T-helper 2 cell treated with Interferon-gamma antibody and Interleukin-4, amounts not matched to agents 5 μg/mL and 100 μg/mL, for 36 hours (primary cell): ENCODE measurements around the gene ACKR2.

Experiments
- DNase-seq: peaks from one replicate; pipeline ENCODE4 v3.0.0; 2021; ENCODE audit warnings: low spot score
- H3K27ac Mint-ChIP-seq: one replicate; pipeline ENCODE4 v1.8.0; 2021; ENCODE audit warnings: mild to moderate bottlenecking, mixed read lengths
- H3K27me3 Mint-ChIP-seq: one replicate; pipeline ENCODE4 v1.8.0; 2021; ENCODE audit warnings: low read depth, mixed read lengths
- H3K36me3 Mint-ChIP-seq: one replicate; pipeline ENCODE4 v1.8.0; 2021; ENCODE audit warnings: low read depth, mixed read lengths
- H3K4me1 Mint-ChIP-seq: one replicate; pipeline ENCODE4 v1.8.0; 2021; ENCODE audit warnings: low read depth, mixed read lengths
- H3K4me3 Mint-ChIP-seq: one replicate; pipeline ENCODE4 v1.8.0; 2022; ENCODE audit warnings: mild to moderate bottlenecking, moderate library complexity, mixed read lengths
- H3K9me3 Mint-ChIP-seq: one replicate; pipeline ENCODE4 v1.8.0; 2021; ENCODE audit warnings: mixed read lengths

The ACKR2 gene, protein sequence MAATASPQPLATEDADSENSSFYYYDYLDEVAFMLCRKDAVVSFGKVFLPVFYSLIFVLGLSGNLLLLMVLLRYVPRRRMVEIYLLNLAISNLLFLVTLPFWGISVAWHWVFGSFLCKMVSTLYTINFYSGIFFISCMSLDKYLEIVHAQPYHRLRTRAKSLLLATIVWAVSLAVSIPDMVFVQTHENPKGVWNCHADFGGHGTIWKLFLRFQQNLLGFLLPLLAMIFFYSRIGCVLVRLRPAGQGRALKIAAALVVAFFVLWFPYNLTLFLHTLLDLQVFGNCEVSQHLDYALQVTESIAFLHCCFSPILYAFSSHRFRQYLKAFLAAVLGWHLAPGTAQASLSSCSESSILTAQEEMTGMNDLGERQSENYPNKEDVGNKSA

DNA sequence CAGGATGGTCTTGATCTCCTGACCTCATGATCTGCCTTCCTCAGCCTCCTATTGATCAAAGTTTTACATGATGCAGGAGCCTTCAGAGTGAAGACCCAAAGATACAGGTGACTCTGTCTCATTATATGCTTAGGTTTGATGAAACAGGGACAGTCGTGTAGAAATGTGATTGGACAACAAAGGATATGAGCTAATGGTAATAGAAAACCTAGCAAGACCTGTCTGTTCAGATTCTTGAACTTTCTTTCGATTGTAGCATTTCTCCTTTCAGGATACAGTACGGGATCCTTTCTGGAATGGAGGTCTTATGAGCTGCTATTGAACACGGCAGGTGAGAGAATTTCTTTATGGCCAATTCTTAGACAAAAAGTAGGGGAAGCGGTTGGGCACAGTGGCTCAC is at the start of gene ACKR2:
TSS of gene ACKR2 (plus strand) at position 244 of the 400 bp plus-strand sequence. CDS start 55,058 bp downstream, outside the sequence.
- Mint-ChIP-seq H3K27me3 (peaks cover 38% of the 10 kb centered on the region), H3K4me1 (peaks cover 6% of the 10 kb centered on the region), H3K4me3 (no peak within 1 kb of the TSS), H3K36me3 (no peaks in the 10 kb centered on the region), H3K27ac (no peak within 1 kb of the TSS), H3K9me3 (no peaks in the 10 kb centered on the region)
- no peak for DNase-seq

DNA sequence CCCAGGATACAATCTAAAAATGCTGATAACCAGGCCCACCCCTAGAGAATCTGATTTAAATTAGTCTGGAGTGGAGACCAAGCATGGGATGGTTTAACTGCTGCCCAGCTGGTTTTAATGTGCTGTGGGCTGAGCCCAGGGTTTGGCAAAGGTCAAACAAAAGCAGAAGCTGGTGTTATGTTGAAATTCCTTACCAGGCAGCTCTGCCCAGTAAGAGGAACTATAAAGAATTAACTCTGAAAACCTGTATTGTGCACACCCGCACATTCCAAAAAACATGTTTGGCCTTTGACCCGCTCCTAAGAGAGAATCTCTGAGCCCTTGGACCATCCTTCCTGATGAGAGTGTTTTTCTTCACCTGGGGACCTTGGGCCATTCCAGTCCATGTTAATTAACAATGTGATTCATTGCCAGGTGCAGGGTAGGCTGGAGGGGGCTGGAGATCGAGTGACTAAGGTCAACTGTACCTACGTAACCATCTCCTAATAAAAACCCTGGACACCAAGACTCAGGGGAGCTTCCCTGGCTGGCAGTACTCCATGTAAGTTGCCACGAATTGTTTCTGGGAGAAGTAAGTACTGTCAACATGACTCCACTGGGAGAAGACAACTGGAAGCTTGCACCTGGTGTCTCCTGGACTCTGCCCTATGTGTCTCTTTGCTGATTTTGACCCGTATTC is 47.1 kb upstream of the ACKR2 start:
- no peaks in the 10 kb centered on the region for H3K36me3 Mint-ChIP-seq
- H3K4me3 Mint-ChIP-seq, result no peak overlapping the region
- H3K4me1 Mint-ChIP-seq, result no peaks in the 10 kb centered on the region
- H3K27ac Mint-ChIP-seq, result no peak overlapping the region
- peaks cover 23% of the 10 kb centered on the region for H3K27me3 Mint-ChIP-seq
- DNase-seq, result no peak
- H3K9me3 Mint-ChIP-seq, result no peaks in the 10 kb centered on the region

DNA sequence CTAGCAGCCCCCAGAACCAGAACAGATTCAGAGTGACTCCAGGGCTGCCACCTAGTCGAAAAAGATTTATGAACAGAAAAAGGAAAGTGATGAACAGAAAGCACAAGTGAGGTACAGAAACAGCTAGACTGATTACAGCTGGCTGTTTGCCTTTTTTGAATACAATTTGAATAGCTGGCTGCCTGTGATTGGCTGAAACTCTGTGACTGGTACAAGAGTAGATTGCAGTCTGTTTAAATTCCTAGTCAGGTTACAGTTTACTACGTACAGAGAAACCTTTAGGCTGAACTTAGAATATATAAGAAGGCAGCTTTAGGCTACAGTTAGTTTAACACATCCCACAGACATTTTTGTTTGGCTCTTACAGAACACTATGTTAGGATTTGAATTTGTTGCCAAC is 46.2 kb upstream of the ACKR2 start:
- Mint-ChIP-seq H3K9me3 (no peaks in the 10 kb centered on the region), H3K4me3 (no peak overlapping the region), H3K27me3 (peaks cover 22% of the 10 kb centered on the region), H3K36me3 (no peaks in the 10 kb centered on the region), H3K27ac (no peak overlapping the region), H3K4me1 (no peaks in the 10 kb centered on the region)
- DNase-seq, result no peak

DNA sequence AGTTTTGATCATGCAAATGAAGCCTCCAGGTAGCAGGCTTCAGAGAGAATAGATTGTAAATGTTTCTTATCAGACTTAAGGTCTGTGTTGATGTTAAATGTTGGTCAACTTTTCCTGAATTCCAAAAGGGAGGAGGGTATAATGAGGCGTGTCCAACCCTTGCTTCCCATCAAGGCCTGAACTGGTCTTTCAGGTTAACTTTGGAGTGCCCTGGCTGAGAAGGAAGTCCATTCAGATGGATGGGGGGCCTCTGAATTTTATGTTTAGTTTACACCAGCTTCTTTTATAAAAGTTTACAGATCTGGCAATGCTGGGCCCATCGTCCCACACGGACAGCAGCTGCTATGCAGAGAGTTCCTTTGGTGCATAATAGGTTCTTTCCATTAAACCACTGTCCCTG is 45.1 kb upstream of the ACKR2 start:
- no peak overlapping the region for H3K4me3 Mint-ChIP-seq
- DNase-seq, result no peak
- H3K27ac Mint-ChIP-seq, result no peak overlapping the region
- no peaks in the 10 kb centered on the region for H3K4me1 Mint-ChIP-seq
- peaks cover 17% of the 10 kb centered on the region for H3K27me3 Mint-ChIP-seq
- no peaks in the 10 kb centered on the region for H3K36me3 Mint-ChIP-seq
- no peaks in the 10 kb centered on the region for H3K9me3 Mint-ChIP-seq

DNA sequence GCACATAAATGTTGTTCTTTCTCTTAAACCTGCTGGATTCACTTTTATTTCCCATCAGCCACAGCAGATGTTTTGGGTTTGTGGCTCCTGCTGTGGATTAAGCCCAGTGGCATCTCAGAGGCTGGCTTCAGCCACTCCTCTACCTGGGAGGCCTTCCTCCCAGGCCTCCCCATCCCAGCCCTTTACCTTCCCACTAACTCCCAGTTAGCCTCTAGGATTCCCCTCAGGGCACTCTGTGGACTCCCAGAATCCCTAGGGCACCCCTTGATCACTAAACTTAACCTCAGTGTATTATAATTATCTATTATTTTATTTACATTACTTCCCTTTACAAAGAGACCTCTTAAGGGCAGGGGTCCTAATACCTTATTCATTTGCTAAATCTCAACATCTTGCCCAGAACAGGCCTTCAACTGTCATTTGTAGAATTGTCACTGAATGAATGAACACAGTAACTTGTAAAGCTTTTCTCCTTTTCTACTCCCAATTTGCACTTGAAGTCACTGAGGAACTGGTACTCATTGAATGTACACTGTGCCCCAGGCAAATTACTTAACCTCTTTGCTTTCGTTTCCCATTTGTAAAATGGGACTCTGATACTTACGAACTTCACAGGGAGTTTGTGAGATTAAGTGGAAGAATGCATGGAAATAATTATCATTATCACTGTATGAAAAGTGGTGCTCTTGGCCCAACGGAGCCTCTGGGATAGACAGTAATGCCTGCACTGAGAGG is 44.5 kb upstream of the ACKR2 start:
- Mint-ChIP-seq H3K27me3 (peaks cover 15% of the 10 kb centered on the region), H3K9me3 (no peaks in the 10 kb centered on the region), H3K4me1 (no peaks in the 10 kb centered on the region), H3K36me3 (no peaks in the 10 kb centered on the region), H3K4me3 (no peak overlapping the region), H3K27ac (no peak overlapping the region)
- DNase-seq, result no peak

DNA sequence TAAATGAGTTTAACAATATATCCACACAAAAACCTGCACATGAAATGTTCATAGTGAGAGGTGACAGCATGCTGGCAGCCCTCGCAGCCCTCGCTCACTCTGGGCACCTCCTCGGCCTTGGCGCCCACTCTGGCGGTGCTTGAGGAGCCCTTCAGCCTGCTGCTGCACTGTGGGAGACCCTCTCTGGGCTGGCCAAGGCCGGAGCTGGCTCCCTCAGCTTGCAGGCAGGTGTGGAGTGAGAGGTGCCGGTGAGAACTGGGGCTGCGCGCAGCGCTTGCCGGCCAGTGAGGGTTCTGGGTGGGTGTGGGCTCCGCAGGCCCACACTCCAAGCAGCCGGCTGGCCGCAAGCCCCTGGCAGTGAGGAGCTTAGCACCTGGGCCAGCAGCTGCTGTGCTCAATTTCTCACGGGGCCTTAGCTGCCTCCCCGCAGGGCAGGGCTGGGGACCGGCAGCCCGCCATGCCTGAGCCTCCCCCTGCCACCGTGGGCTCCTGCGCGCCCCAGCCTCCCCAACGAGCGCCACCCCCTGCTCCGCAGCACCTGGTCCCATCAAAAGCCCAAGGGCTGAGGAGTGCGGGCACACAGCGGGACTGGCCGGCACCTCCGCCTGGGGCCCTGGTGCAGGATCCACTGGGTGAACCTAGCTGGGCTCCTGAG is 39.6 kb upstream of the ACKR2 start:
- H3K4me3 Mint-ChIP-seq, result no peak overlapping the region
- no peaks in the 10 kb centered on the region for H3K9me3 Mint-ChIP-seq
- peaks cover 4% of the 10 kb centered on the region for H3K36me3 Mint-ChIP-seq

DNA sequence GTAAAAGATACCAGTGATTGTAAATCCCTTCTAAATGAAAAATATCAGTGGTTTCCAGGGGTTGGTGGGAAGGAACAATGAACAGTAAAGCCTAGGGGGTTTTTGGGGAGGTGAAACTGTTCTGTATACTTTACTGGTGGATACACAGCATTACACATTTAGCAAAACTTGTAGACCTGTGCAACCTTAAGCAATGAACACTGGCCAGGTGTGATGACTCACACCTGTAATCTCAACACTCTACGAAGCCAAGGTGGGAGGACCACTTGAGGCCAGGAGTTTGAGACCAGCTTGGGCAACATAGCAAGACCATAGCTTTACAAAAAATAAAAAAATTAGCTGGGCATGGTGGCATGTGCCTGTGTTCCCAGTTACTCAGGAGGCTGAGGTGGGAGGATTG is 38.0 kb upstream of the ACKR2 start:
- Mint-ChIP-seq H3K27ac (no peak overlapping the region), H3K4me1 (peaks cover 9% of the 10 kb centered on the region), H3K27me3 (peaks cover 20% of the 10 kb centered on the region), H3K36me3 (peaks cover 4% of the 10 kb centered on the region), H3K9me3 (no peaks in the 10 kb centered on the region), H3K4me3 (no peak overlapping the region)
- DNase-seq, result no peak

More for the DNA sequence above, 39.6 kb upstream of the ACKR2 start:
- H3K4me1 Mint-ChIP-seq, result peaks cover 9% of the 10 kb centered on the region
- H3K27ac Mint-ChIP-seq, result no peak overlapping the region
- H3K27me3 Mint-ChIP-seq, result peaks cover 27% of the 10 kb centered on the region
- DNase-seq, result no peak

DNA sequence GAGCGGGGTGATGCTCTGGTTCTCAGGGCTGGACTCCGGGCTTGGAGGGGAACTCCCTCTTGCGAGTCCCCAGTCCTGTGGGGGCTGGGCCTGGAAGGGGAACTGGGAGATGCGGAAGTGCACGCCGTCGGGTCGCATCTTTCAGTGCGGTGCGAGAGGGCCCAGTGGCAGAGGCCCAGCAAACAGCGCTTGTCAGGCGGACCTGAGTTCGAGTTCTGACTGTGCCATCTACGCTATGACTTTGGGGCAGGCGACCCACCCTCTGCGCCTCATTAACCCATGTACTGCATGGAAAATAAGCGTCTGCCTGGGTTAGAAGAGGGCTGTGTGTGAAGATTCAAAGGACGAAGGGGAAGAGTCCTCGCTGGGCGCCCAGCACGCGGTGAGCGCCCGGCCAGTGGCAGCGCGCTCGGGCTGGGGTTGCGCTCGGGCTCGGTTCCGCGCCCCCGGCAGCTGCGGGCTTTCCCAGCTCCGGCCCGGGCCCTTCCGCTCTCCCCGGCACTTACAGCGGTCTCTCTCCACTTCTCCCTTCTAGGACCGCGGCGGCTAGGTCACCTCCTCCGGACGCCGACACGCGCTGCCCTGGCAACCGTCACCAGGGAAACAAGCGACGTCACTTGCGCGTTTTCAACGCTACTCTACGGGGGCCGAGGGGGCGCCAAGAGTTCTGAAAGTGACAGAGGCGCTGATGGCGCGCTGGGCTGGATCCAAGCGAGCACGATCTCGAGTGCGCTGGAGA is 36.4 kb upstream of the ACKR2 start, which contains the start of gene CCDC13:
TSS of gene CCDC13 (minus strand) at position 584 of the 739 bp plus-strand sequence. CDS start 14,908 bp downstream, outside the sequence.
- DNase-seq, result peak; percentile 89
- Mint-ChIP-seq H3K4me1 (peaks cover 9% of the 10 kb centered on the region), H3K27me3 (peaks cover 15% of the 10 kb centered on the region), H3K36me3 (peaks cover 4% of the 10 kb centered on the region), H3K9me3 (no peaks in the 10 kb centered on the region), H3K27ac (peak within 1 kb of the TSS; percentile 81), H3K4me3 (peak within 1 kb of the TSS; percentile 91)

DNA sequence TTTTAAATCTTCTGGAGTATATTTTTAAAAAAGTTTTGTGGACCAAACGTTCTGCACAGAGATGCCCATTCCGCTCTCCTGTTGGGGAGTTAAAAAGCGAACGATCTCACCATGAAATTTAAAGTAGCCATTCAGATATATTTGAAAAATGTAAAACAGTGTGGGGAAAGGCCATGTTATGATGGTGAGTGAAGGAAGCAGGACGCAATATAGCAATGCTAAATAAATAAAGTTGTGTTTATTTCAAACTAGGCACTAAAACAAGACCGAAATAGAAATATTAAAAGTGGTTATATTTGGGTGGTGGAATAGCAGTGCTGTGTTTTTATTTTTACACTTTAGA is 35.9 kb upstream of the ACKR2 start:
- Mint-ChIP-seq H3K9me3 (no peaks in the 10 kb centered on the region), H3K27ac (peak overlapping the region; percentile 81), H3K4me1 (peaks cover 9% of the 10 kb centered on the region), H3K36me3 (peaks cover 4% of the 10 kb centered on the region), H3K4me3 (peak overlapping the region; percentile 91), H3K27me3 (peaks cover 12% of the 10 kb centered on the region)
- no peak for DNase-seq

DNA sequence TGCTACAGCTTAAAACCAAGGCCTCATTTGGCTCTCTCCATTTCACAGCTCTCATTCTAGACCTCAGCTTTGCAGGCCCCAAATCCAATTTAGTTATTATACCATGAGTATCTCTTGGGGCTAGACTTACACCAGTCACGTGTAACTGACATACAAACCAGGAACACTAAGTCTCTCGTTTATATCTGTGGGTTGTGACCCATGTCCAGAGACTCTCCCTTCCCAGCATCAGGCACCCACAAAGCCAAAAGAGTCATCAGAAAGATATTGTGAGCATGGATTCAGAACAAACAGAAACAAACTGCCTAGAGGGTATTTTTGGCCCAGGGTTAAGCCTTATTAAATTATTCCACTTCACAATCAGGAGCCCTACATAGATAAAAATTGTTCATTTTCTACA is 30.6 kb upstream of the ACKR2 start:
- no peaks in the 10 kb centered on the region for H3K9me3 Mint-ChIP-seq
- no peak overlapping the region for H3K4me3 Mint-ChIP-seq
- peaks cover 2% of the 10 kb centered on the region for H3K4me1 Mint-ChIP-seq
- H3K27me3 Mint-ChIP-seq, result no peaks in the 10 kb centered on the region
- no peak overlapping the region for H3K27ac Mint-ChIP-seq
- no peak for DNase-seq
- H3K36me3 Mint-ChIP-seq, result peaks cover 3% of the 10 kb centered on the region

DNA sequence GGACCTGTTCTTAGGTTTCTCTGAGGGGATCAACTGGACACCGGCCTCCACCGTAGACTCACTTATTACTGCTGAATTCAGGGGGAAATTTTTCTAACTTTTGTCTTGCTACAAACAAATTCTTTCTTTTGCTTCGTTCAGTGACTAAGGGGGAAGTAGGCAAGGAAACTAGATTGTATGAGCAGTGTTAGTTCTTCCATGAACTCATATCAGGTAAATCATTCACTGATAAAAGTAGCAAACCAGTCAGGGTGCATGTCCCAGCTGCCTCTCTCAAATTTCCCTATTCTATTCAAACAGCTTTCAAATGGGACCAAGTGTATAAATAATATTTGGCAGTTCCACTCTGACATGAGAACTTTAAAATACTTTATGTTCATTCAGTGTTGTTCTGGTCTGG is 28.8 kb upstream of the ACKR2 start:
- H3K4me3 Mint-ChIP-seq, result no peak overlapping the region
- H3K36me3 Mint-ChIP-seq, result peaks cover 7% of the 10 kb centered on the region
- no peak for DNase-seq
- no peak overlapping the region for H3K27ac Mint-ChIP-seq
- no peaks in the 10 kb centered on the region for H3K27me3 Mint-ChIP-seq
- H3K9me3 Mint-ChIP-seq, result no peaks in the 10 kb centered on the region
- peaks cover 2% of the 10 kb centered on the region for H3K4me1 Mint-ChIP-seq

DNA sequence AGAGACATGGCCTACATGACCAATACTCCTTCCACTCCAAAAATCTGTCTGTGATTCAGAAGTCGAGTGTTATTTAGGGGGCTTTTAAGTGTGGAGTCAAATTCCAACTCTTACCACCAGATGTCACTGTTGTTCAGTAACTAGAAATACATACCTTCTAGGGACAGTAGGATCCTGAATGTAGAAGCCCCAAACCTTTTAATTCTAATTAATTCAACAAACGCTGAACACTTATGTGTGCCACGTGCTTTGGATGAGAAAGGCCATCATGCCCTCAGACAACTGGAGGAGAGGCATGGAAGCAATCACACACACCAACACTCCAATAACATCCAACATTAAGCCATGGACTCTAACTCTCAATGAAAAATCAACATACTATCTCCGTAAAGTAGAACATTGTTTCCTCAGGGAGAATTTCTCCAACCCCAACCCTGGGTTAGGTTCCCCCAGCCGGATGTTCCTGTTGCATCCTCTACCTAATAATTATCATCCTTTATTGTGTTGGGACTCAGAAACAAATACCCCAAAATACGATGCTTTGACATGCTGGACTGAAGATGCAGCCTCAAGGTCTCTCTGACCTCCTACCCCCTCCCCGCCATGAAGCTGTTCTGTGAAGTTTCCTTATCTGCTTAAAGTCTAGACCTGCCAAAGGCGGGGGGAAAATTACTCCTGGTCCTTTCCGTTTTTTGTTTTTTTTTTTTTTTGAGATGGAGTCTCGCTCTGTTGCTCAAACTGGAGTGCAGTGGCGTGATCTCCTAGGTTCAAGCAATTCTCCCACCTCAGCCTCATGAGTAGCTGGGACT is 28.1 kb upstream of the ACKR2 start:
- H3K9me3 Mint-ChIP-seq, result no peaks in the 10 kb centered on the region
- no peaks in the 10 kb centered on the region for H3K27me3 Mint-ChIP-seq
- H3K27ac Mint-ChIP-seq, result no peak overlapping the region
- H3K36me3 Mint-ChIP-seq, result peaks cover 10% of the 10 kb centered on the region
- peaks cover 2% of the 10 kb centered on the region for H3K4me1 Mint-ChIP-seq
- H3K4me3 Mint-ChIP-seq, result no peak overlapping the region
- no peak for DNase-seq
